Measurements from ENCODE around the gene NPC1.
"Not testable (repeated sequence)": the region's sequence is repeated elsewhere in the genome, so short reads cannot be mapped to it uniquely, and the experiment has no call there.

NPC1 gene

DNA sequence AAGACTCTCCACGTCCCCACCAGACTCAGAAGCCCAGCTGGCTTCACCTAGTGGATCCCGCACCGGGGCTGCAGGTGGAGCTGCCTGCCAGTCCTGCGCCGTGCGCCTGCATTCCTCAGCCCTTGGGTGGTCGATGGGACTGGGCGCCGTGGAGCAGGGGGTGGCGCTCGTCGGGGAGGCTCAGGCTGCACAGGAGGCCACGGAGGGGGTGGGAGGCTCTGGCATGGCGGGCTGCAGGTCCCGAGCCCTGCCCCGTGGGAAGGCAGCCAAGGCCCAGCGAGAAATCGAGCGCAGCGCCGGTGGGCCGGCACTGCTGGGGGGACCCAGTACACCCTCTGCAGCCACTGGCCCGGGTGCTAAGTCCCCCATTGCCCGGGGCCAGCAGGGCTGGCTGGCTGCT is 8.8 kb downstream of the NPC1 start:
- DNase-seq, H3K27ac Mint-ChIP-seq, CTCF ChIA-PET, H3K4me3 Mint-ChIP-seq, H3K27me3 Mint-ChIP-seq, H3K9me3 Mint-ChIP-seq: not testable (repeated sequence)
- Mint-ChIP-seq H3K36me3 (peaks cover 51% of the 10 kb centered on the region), H3K4me1 (peaks cover 61% of the 10 kb centered on the region)

DNA sequence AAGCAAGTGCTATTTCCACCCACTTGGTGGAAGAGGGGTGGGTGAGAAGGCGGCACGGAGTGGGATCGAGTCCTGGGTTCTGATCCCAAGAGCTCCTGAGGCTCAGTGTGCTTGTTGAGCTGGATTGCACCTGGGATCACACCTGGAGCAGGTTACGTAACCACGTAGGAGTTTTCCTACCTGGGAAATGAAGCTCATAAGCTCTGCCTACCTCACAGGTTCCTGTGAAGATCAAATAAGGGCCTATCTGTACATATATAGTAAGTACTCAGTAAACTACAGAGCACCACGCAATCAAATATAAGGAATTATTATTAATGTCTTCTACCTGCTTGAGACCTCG is 11.0 kb downstream of the NPC1 start:
- H3K27me3 Mint-ChIP-seq, result no peaks in the 10 kb centered on the region
- H3K4me3 Mint-ChIP-seq, result no peak overlapping the region
- peaks cover 62% of the 10 kb centered on the region for H3K4me1 Mint-ChIP-seq
- H3K9me3 Mint-ChIP-seq, result no peaks in the 10 kb centered on the region
- CTCF ChIA-PET, result interaction anchor here (0.9 kb wide), 1 partner anchor 59 kb away, joined by 5 read pairs; no protein-coding TSS in a partner anchor
- H3K27ac Mint-ChIP-seq, result peak overlapping the region; percentile 89
- H3K36me3 Mint-ChIP-seq, result peaks cover 48% of the 10 kb centered on the region
- no peak for DNase-seq

DNA sequence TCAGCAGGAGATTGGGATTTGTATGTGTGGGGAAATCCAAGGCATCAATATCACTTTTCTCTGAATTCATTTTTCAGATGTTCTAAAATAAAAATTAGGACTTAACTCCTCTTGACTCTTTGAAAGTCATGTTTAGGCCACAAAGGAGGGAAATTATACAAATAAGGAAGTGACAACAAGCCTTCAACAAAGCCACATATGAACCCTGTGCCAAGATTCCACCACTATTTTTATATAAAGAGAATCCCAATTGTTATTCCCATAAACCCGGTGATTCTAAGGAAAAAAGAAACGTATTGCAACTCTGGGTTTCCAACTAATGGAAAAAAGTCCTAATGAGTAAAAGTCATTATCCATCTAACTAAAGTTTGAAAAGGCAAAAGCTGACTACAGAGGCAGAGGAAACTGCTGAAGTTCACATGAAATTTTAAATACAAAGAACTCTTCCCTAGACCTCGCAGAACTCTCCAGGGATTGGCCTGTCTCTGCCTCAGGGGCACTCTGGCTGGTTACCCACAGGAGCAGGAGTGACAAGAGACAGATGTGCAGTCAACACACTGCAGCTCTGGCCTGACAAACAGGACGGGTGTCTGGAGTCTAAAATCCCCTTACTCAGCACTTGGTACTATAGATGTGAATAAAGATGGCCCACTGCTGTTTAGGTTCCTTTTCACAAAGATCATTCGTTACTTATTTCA is 11.5 kb downstream of the NPC1 start:
- Mint-ChIP-seq H3K27me3 (no peaks in the 10 kb centered on the region), H3K36me3 (peaks cover 53% of the 10 kb centered on the region), H3K4me1 (peaks cover 59% of the 10 kb centered on the region), H3K9me3 (no peaks in the 10 kb centered on the region), H3K4me3 (peak overlapping the region; percentile 14), H3K27ac (peak overlapping the region; percentile 89)
- CTCF ChIA-PET, result interaction anchor here (0.9 to 1.4 kb wide), 2 partner anchors 58 to 59 kb away, joined by 3 to 5 read pairs; no protein-coding TSS in a partner anchor
- DNase-seq, result no peak

DNA sequence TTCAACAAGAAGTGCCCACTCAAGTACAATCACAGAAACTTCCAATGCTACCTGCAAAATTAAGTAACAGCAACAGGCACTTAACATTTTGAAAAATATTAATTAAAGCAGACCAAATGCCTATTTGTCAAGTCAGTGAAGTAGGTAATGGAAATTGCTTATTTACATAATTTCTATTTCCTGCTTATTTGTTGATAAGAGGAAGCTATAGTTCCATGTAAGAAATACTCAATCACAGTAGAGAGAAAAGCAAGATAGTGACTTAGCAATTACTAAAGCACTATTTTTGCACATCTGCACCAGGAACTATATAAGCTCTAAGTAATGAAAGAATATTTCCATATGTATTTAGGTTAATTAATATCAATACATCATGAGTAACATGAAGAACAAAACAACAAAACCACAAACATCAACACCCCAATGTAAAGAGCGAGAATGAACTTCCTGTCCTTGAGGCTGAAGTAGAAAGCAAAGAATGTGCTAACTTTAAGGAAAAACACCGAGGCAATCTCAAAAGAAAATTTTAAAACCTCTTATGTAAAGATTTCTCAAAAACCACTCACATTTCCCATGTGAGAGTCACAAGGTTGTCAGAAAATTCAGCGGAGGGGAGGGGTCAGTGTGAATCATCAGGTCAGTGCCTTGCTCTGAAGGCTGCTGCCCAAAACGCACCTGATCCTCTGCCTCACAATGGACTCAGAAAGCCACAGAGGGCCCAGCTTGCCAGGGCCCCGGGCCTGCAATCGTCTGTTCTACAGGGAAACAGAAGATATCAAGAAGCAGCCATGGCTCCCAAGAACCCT is 12.5 kb downstream of the NPC1 start:
- CTCF ChIA-PET, result interaction anchor here (1.4 kb wide), 1 partner anchor 58 kb away, joined by 3 read pairs; no protein-coding TSS in a partner anchor
- DNase-seq, result peak; percentile 49
- H3K4me3 Mint-ChIP-seq, result peak overlapping the region; percentile 14
- H3K27ac Mint-ChIP-seq, result peak overlapping the region; percentile 89
- H3K36me3 Mint-ChIP-seq, result peaks cover 56% of the 10 kb centered on the region
- H3K27me3 Mint-ChIP-seq, result no peaks in the 10 kb centered on the region
- H3K9me3 Mint-ChIP-seq, result no peaks in the 10 kb centered on the region
- peaks cover 53% of the 10 kb centered on the region for H3K4me1 Mint-ChIP-seq

DNA sequence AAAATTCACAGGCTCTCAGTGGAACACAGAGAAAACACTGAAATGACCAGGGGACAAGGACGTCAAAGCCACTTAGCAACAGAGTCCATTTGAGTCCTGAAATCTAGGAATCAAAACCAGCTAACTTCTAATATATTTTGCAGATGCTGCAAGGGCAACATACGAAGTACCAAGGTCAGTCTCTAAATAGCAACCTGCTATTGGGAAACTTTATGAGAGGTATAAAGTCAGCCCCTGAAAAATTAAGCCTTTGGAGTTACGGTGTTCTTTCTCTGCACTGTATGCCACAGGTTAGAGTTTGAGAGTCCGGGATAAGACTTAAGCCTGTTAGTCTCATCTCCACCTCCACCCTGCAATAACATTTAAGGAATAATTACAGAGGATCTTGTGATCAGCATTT is 13.3 kb downstream of the NPC1 start:
- CTCF ChIA-PET, result no interaction called here
- Mint-ChIP-seq H3K4me3 (no peak overlapping the region), H3K9me3 (no peaks in the 10 kb centered on the region), H3K27me3 (no peaks in the 10 kb centered on the region), H3K4me1 (peaks cover 46% of the 10 kb centered on the region), H3K27ac (peak overlapping the region; percentile 89), H3K36me3 (peaks cover 59% of the 10 kb centered on the region)
- DNase-seq, result no peak

DNA sequence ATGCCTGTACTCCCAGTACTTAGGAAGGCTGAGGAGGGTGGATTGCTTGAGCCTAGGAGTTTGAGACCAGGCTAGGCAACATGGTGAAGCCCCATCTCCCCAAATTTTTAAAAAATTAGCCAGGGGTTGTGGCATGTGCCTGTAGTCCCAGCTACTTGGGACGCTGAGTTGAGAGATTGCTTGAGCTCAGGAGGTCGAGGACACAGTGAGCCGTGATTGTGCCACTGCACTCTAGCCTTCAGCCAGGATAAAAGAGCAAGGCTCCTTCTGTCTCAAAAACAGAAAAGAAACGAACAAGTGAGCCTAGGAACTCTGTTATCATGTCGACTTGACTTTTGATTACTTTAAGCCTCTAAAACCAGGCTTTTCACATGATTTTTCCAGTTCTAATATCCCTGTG is 13.7 kb downstream of the NPC1 start:
- no peak for DNase-seq
- no peak overlapping the region for H3K27ac Mint-ChIP-seq
- H3K4me1 Mint-ChIP-seq, result peaks cover 46% of the 10 kb centered on the region
- H3K9me3 Mint-ChIP-seq, result no peaks in the 10 kb centered on the region
- CTCF ChIA-PET, result no interaction called here
- H3K27me3 Mint-ChIP-seq, result no peaks in the 10 kb centered on the region
- H3K36me3 Mint-ChIP-seq, result peaks cover 61% of the 10 kb centered on the region
- H3K4me3 Mint-ChIP-seq, result no peak overlapping the region

DNA sequence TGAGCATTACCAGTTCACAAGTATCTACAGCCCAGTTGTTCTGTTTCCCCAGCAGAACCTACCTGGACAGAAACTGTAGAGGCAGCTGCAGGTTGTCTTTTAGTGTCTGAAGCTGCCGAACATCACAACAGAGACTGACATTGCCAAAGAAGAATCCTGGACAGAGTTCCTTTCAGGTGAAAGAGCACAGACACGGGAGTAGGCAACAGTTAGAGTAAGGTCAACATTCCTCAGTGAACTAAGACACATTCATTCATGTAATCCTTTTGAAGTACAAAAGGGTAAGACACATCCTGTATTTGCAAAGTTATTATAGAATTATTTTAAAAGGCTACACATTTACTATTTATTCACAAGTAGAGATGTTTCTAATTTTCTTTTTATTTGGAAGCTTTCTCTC is 14.3 kb downstream of the NPC1 start:
- Mint-ChIP-seq H3K36me3 (peaks cover 66% of the 10 kb centered on the region), H3K27me3 (no peaks in the 10 kb centered on the region), H3K27ac (no peak overlapping the region), H3K4me3 (no peak overlapping the region), H3K4me1 (peaks cover 44% of the 10 kb centered on the region), H3K9me3 (no peaks in the 10 kb centered on the region)
- CTCF ChIA-PET, result no interaction called here
- DNase-seq, result no peak

DNA sequence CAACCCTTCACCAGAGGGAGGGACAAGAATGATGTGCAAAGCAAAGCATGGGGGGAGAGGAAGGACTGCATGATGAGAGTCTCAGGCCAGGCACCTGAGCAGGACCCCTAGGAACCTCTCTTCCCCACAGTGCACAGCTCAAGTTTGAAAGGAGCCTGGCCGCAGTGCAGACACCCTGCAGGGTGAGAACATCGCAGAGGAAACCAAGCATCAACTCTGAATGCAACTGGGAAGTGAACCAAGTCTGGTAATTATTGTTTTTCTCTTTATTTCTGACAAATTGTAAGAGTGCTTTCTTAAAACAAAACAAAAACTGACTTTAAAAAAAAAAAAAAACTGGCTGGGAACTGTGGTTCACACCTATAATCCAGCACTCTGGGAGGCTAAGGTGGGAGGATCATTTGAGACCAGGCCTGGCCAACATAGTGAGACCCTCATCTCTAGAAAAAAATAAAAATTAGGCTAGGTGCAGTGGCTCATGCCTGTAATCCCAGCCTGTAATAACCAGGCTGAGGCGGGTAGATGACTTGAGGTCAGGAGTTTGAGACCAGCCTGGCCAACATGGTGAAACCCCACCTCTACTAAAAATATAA is 15.3 kb downstream of the NPC1 start:
- H3K36me3 Mint-ChIP-seq, result peaks cover 64% of the 10 kb centered on the region
- CTCF ChIA-PET, result interaction anchor here (0.6 to 1.4 kb wide), 3 partner anchors 54 to 132 kb away, joined by 3 to 5 read pairs (median 4); no protein-coding TSS in a partner anchor
- no peaks in the 10 kb centered on the region for H3K9me3 Mint-ChIP-seq
- DNase-seq, result no peak
- no peaks in the 10 kb centered on the region for H3K27me3 Mint-ChIP-seq
- no peak overlapping the region for H3K4me3 Mint-ChIP-seq
- H3K27ac Mint-ChIP-seq, result no peak overlapping the region
- H3K4me1 Mint-ChIP-seq, result peaks cover 37% of the 10 kb centered on the region

DNA sequence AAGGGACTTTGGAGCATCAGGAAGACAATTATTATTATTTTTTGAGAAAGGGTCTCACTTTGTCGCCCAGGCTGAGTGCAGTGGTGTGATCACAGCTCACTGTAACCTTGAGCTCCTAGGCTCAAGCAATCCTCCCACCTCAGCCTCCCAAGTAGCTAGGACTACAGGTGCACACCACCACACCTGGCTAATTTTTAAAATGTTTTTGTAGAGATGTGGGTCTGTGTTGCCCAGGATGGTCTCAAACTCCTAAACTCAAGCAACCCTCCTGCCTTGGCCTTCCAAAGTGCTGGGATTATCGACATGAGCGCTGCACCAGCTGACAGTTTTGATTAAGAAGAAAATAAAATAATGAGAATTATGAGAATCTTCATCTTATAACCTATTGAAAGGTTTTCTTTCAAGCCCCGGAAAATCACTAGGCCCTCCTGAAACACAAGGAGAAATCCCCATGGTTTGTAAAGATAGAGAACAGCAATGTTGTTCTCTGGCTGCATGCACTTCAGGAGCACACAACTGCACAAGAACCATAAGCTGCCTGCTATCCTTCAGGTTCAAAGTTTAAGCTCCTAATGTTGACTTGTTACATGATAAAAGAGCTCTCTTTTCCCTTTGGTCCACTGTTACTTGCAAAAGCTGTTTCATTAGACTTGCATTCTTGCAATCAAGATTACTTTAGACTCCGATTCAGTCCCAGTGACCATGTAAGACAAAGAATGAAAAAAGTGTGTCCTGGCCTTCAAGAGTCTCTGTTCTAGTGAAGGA is 16.8 kb downstream of the NPC1 start:
- Mint-ChIP-seq H3K36me3 (peaks cover 64% of the 10 kb centered on the region), H3K27me3 (no peaks in the 10 kb centered on the region), H3K4me1 (peaks cover 29% of the 10 kb centered on the region), H3K4me3 (no peak overlapping the region), H3K27ac (no peak overlapping the region), H3K9me3 (no peaks in the 10 kb centered on the region)
- CTCF ChIA-PET, result no interaction called here
- DNase-seq, result no peak

DNA sequence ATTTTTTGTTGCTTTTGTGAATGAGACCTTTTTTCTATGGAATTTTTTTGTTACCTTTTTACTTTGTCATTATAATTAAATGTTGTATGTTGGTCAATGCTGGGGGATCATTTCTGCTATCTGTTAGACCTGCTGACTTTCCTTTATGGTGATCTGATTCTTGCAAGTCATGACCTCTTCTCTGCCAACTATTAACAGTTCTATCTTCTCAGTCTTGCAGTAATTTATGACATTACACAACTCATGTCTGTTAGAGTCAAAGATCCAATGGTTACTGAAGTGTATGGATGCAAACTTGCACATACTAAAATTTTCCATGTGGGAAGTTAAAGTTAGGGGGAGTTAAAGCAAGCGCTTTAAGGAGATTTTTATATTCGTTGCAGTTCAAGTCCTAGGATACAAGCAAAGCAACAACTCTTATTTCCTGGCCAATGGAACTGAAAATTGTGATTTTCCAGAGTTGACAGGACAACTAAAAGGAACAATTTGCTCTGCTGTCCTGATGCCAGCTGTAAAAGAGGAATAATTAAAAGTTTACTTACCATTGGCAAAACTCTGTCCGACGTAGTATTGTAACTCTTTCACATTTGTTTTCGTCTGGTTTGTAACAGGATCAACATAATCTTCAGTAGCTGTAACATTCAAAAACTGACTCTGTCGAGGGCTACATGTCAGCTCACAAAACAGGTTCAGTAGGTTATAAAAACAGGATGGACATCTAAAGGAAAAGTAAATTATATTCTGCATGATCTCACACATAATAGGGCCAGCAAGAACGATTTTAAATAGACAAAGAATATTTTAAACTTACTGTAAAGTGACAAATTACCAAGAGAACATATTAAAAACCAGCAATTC is 17.8 kb downstream of the NPC1 start:
- no peak overlapping the region for H3K27ac Mint-ChIP-seq
- DNase-seq, result no peak
- peaks cover 27% of the 10 kb centered on the region for H3K4me1 Mint-ChIP-seq
- no peak overlapping the region for H3K4me3 Mint-ChIP-seq
- peaks cover 64% of the 10 kb centered on the region for H3K36me3 Mint-ChIP-seq
- CTCF ChIA-PET, result no interaction called here
- H3K27me3 Mint-ChIP-seq, result no peaks in the 10 kb centered on the region
- no peaks in the 10 kb centered on the region for H3K9me3 Mint-ChIP-seq

DNA sequence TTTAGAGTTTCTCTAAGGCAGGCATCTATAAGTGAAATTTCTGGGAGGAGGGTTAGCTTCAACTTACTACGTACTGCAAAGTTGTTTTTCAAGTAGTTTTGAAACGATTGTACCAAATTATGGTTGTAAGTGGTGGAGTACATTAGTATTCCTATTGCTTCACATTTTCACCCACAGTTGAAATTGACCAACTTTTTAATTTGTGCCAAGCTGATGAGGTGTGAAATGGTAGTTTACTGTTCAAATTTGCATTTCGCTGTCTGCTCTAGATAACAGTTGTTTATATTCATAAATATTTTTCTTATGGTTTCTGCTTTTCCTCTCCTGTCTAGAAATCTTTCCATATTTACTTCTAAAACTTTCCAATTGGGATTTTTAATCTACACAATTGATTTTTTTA is 18.6 kb downstream of the NPC1 start:
- Mint-ChIP-seq H3K27ac (no peak overlapping the region), H3K36me3 (peaks cover 65% of the 10 kb centered on the region), H3K4me3 (no peak overlapping the region), H3K9me3 (no peaks in the 10 kb centered on the region), H3K27me3 (no peaks in the 10 kb centered on the region), H3K4me1 (peaks cover 22% of the 10 kb centered on the region)
- no peak for DNase-seq
- CTCF ChIA-PET, result no interaction called here

DNA sequence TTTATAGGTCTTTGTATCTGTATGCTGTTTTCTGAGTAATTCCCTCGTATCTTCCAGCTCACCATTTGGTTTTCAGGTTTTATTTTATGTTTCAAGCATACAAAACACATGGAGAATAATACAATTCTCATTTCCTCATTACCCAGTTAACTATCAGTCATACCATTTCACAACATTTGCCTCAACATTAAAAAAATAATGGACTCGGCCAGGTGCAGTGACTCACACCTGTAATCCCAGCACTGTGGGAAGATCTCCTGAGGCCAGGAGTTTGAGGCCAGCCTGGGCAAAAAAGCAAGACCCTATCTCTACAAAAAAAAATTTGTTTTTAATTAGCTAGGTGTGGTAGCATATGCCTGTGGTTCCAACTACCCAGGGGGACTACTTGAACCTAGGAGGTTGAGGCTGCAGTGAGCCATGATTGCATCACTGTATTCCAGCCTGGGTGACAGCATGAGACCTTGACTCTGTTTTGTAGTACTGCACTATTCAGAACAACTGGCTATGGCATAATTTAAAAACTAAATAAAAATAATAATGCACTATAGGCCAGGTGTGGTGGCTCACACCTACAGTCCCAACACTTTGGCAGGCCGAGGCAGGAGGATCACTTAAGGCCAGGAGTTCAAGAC is 20.3 kb downstream of the NPC1 start:
- Mint-ChIP-seq H3K27ac (no peak overlapping the region), H3K36me3 (peaks cover 66% of the 10 kb centered on the region), H3K9me3 (no peaks in the 10 kb centered on the region), H3K4me3 (no peak overlapping the region), H3K4me1 (peaks cover 14% of the 10 kb centered on the region), H3K27me3 (no peaks in the 10 kb centered on the region)
- DNase-seq, result no peak
- CTCF ChIA-PET, result no interaction called here

DNA sequence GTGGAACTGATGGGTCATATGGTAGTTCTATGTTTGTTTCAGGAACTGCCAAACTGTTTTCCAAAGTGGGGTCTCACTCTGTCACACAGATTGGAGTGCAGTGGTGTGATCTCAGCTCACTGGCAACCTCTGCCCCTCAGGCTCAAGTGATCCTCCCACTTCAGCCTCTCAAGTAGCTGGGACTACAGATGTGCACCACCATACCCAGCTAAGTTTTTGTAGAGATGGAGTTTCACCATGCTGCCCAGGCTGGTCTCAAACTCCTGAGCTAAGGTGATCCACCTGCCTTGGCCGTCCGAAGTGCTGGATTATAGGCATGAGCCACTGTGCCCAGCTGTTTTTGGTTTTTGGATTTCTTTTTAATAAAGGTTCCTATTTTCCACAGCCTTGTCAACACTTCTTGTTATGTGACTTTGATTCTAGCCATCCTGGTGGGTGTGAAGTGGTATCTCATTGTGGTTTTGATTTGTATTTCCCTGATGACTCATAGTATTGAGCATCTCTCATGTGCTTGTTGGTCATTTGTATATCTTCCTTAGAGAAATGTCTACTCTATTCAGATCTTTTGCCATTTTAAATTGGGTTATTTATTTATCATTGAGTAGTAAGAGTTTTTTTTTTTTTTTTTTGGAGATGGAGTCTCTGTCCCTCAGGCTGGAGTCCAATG is 22.8 kb downstream of the NPC1 start:
- CTCF ChIA-PET, result no interaction called here
- H3K9me3 Mint-ChIP-seq, result no peaks in the 10 kb centered on the region
- H3K4me1 Mint-ChIP-seq, result peaks cover 10% of the 10 kb centered on the region
- peaks cover 61% of the 10 kb centered on the region for H3K36me3 Mint-ChIP-seq
- peak overlapping the region; percentile 8 for H3K27ac Mint-ChIP-seq
- no peak for DNase-seq
- no peak overlapping the region for H3K4me3 Mint-ChIP-seq
- H3K27me3 Mint-ChIP-seq, result no peaks in the 10 kb centered on the region

All from activated naive CD4-positive, alpha-beta T cell treated with anti-CD3 and anti-CD28 coated beads, Interleukin-2, amount 10 ng/mL, durations not matched to agents 7 days and 5 days (primary cell).